ENCODE measurements around the gene HERPUD2.

DNA sequence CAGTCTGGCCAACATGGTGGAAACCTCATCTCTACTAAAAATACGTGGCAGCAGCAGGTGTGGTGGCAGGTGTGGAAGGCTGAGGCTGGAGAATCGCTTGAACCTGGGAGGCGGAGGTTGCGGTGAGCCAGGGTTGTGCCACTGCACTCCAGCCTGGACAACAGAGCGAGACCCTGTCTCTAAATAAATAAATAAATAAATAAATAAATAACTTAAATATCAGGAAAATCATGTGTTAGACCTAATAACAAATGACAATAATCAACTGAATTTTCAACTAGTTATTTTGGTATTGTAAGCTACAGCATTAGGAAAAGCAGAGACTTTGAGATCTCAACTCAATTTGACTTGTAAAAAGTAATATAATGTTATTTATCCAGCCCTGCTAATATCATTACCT is 9.2 kb downstream of the HERPUD2 start:
- TF ChIP-seq, protein P1, sequence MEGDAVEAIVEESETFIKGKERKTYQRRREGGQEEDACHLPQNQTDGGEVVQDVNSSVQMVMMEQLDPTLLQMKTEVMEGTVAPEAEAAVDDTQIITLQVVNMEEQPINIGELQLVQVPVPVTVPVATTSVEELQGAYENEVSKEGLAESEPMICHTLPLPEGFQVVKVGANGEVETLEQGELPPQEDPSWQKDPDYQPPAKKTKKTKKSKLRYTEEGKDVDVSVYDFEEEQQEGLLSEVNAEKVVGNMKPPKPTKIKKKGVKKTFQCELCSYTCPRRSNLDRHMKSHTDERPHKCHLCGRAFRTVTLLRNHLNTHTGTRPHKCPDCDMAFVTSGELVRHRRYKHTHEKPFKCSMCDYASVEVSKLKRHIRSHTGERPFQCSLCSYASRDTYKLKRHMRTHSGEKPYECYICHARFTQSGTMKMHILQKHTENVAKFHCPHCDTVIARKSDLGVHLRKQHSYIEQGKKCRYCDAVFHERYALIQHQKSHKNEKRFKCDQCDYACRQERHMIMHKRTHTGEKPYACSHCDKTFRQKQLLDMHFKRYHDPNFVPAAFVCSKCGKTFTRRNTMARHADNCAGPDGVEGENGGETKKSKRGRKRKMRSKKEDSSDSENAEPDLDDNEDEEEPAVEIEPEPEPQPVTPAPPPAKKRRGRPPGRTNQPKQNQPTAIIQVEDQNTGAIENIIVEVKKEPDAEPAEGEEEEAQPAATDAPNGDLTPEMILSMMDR (IDR thresholded peaks at IDR 0.05 in 4 of 5, conservative IDR thresholded peaks at IDR 0.05 in 1 of 5), result no peak
- TF ChIP-seq POLR2A (IDR thresholded peaks at IDR 0.05), result no peak
